IPS-NIHi7 (cell line): ENCODE results near the gene TBRG1.
A peak's percentile ranks its signal among the peaks of the same experiment; 100 is the strongest.

Source experiments
- DNase-seq: peaks from one replicate; pipeline ENCODE4 v3.0.0; 2012; ENCODE audit warnings: mixed read lengths; ENCODE audit errors: extremely low spot score

TBRG1 gene

GRCh38 chr11:124662106-124662505 lies 39.4 kb downstream of the TBRG1 start:
- no peak for DNase-seq

DNA sequence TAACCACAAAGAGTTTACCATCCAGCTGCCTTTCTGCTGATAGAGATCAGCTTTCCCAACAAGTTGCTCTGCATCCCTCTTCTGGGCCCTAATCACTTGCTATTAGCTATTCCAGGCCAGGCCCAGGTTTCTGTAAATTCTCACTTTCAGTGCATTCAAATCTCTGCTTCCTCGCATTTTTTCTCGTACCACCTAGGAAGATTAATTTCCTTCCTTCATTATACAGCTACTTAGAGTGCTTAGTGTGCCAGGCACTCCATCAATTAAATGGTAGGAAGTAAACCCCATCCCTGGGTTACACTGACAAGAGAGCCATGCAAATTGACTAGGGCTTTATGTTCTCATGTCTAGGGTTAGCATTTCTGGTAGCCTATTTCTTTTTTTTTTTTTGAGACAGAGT lies 41.2 kb downstream of the TBRG1 start:
- no peak for DNase-seq

- no peak for DNase-seq
Measured at GRCh38 chr11:124667601-124668000, 44.9 kb downstream of the TBRG1 start.

- peak; percentile 73 for DNase-seq
Measured at GRCh38 chr11:124669193-124669592, 46.5 kb downstream of the TBRG1 start.

DNA sequence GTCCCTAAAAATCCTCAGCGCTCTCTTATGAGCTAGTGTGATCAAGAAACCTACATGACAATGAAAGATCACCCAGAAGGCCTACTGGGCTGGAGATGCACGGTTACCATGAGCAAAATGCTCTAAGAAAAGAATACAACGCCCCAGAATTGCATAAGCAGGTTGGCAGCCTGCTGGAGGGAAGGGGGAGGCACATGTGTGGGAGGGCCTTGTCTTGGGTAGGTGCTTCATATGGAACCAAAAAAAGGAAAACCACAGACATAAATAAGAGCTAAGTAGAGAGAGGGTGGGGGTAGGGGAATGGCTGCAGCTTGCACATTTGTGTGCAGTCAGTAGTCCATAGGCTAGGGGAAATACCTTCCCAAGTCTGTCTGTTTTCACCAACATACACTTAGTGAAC lies 48.1 kb downstream of the TBRG1 start:
- no peak for DNase-seq

GRCh38 chr11:124672536-124673215 lies 50.0 kb downstream of the TBRG1 start:
- DNase-seq, result no peak

DNA sequence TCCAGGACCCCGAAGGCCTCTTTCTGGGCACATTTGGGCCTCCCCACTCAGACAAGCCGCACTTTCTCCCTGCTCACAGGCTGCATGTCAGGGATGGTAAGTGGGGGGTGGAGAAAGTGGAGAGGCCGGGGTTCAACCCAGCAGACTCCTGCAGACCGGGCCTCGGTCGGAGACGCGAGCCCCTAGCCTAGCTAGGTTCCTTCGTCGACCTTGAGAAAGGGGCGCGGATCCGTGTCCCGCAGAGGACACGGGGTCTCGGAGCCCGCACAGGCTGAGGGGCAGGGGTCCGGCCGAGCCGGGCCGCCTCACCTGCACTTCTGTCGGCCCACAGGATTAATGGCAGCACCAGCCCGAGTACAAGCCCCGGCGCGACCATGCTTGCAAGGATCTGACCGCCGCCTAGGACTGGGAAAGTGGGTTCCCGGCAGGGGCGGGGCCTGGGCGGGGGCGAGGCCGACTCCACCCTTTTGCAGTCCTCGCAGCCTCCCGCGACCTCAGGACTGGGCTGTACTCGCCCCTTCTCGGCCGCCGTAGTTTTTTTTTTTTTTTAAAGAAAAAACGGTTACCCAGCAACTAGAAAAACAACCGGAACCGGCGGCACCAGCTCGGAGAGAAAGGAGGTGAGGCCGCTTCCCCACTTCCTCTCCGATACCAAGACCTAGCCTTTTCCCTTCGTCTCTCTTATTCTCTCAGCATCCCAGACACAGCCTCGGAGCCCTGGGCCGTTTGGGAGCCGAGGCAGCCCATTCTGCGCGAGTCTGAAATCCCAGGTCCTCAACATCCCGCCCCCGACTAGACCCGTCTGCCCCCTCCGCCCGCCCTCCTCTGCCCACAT lies 50.9 kb downstream of the TBRG1 start, which contains the start of the genes SIAE and SPA17:
SIAE (minus strand) TSS at position 407 of the 835 bp plus-strand sequence; CDS start at position 376, 31 bp downstream.
SPA17 (plus strand) TSS at position 572 of the 835 bp plus-strand sequence. CDS start 1,361 bp downstream, outside the sequence.
- DNase-seq, result peak; percentile 99

GRCh38 chr11:124674168-124674517 lies 51.5 kb downstream of the TBRG1 start:
- DNase-seq, result peak; percentile 12

DNA sequence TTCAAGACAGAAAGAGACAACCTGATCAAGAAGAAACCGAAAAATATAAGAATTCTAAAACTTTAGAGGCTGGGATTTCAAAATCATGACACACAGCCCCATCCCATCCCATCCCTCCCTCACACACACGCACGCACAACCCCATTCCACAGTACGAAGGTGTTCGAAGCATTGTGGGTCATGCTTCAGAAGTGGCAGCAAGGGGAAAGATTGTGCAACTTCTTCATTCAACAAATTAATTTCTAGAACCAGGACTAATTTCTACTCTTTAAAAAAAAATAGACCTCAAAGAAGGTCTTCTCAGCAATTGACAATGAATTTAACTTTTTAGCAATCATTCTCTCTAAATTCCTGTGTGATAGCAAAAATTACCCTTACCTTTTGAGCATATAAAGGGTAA lies 51.9 kb downstream of the TBRG1 start:
- DNase-seq, result no peak

- no peak for DNase-seq
Measured at GRCh38 chr11:124676386-124676785, 53.7 kb downstream of the TBRG1 start.

DNA sequence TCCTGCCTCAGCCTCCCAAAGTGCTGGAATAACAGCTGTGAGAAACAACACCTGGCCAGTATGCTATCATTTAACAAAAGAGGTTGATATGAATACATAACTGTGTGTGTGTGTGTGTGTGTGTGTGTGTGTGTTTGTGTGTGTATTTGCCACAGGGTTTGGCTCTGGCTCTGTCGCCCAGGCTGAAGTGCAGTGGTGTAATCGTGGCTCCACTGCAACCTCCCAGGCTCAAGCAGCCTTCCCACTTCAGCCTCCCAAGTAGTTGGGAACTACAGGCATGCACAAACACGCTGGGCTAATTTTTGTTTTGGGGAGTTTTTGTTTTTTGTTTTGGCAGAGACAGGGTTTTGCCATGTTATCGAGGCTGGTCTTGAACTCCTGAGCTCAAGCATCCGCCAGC lies 55.8 kb downstream of the TBRG1 start:
- no peak for DNase-seq

DNA sequence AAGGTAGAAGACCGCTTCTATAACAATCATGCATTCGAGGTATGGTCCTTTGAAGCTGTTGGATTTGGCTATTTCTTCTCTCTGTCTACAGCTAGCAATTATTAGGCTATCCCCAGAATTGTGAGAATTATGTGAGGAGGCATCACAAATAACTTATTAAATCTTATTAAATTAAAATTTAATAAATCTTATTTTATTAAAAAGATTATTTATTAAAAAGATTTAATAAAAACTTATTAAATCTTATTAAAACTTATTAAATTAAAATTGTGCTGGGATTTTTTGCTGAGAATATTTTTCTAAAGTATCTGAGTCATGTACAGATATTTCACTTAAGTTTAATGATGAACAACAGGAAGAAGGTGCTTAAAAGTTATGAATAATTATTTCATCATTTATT lies 58.8 kb downstream of the TBRG1 start:
- DNase-seq, result no peak

- DNase-seq, result no peak
Measured at GRCh38 chr11:124682443-124682842, 59.8 kb downstream of the TBRG1 start.
